Iris pigment epithelial cell (primary cell): Measurements from ENCODE around the gene SNRNP25.
"Not testable (repeated sequence)": the region's sequence is repeated elsewhere in the genome, so short reads cannot be mapped to it uniquely, and the experiment has no call there.

ENCODE experiments used
- DNase-seq: peaks from one replicate; pipeline ENCODE4 v3.0.0-alpha.2; 2011; ENCODE audit warnings: low read depth

Gene SNRNP25

GRCh38 chr16:53346-54236 lies at the start of gene SNRNP25, which contains the start of gene POLR3K:
Gene SNRNP25, plus strand, starts transcription at chr16:53828. Its CDS starts 189 bp downstream, at chr16:54017.
Gene POLR3K, minus strand, starts transcription at chr16:53608. Its CDS starts 22 bp downstream, at chr16:53586.
- peak; percentile 98 for DNase-seq

- DNase-seq = no peak
These were observed 43.5 kb upstream of the SNRNP25 start for GRCh38 chr16:9903-10665.

GRCh38 chr16:10772-11171 lies 42.9 kb upstream of the SNRNP25 start:
- not testable (repeated sequence) for DNase-seq

- DNase-seq = not testable (repeated sequence)
These were observed 36.4 kb upstream of the SNRNP25 start for GRCh38 chr16:17062-17765.

GRCh38 chr16:20886-21285 lies 32.7 kb upstream of the SNRNP25 start:
- DNase-seq = not testable (repeated sequence)

- not testable (repeated sequence) for DNase-seq
These were observed 29.5 kb upstream of the SNRNP25 start for GRCh38 chr16:24151-24550.

- DNase-seq = not testable (repeated sequence)
These were observed 27.7 kb upstream of the SNRNP25 start for GRCh38 chr16:25926-26348.

- not testable (repeated sequence) for DNase-seq
These were observed 23.0 kb upstream of the SNRNP25 start for GRCh38 chr16:30627-31026.

GRCh38 chr16:33154-33876 lies 20.3 kb upstream of the SNRNP25 start:
- DNase-seq = not testable (repeated sequence)

- no peak for DNase-seq
These were observed 19.6 kb upstream of the SNRNP25 start for GRCh38 chr16:33877-34647.

GRCh38 chr16:34648-34987 lies 19.0 kb upstream of the SNRNP25 start:
- no peak for DNase-seq

GRCh38 chr16:35011-35677 lies 18.5 kb upstream of the SNRNP25 start:
- no peak for DNase-seq

GRCh38 chr16:35678-36305 lies 17.8 kb upstream of the SNRNP25 start:
- DNase-seq = no peak

GRCh38 chr16:36336-36984 lies 17.2 kb upstream of the SNRNP25 start:
- no peak for DNase-seq

- peak; percentile 35 for DNase-seq
These were observed 16.1 kb upstream of the SNRNP25 start for GRCh38 chr16:37511-37910.

- DNase-seq = not testable (repeated sequence)
These were observed 15.4 kb upstream of the SNRNP25 start for GRCh38 chr16:38206-38605.

- DNase-seq = no peak
These were observed 14.4 kb upstream of the SNRNP25 start for GRCh38 chr16:38941-39892.

GRCh38 chr16:41439-42068 lies 12.1 kb upstream of the SNRNP25 start:
- peak; percentile 6 for DNase-seq
